Endothelial cell of umbilical vein (primary cell): ENCODE data around the gene PWWP2A. TPM values are rescaled to one million over a fixed set of nuclear protein-coding genes. Genes with fewer than 3 reads are reported as not detected.

Source experiments
- BruUV-seq: library from RNA; stranded (reverse); fragments of 400-500 nt; replicated peaks from 2 replicates; lab custom pipeline; 2021; lab: Mats Ljungman, UMichigan
- CTCF ChIA-PET: fragments of 300-600, 350-600 bp; sonication (Branson Sonifier 250); formaldehyde crosslinking; loops from one replicate; lab custom pipeline; 2021; ENCODE audit warnings: antibody characterized with exemption, inconsistent platforms; lab: Charles Lee
- POLR2A ChIA-PET: fragments of 300-600, 350-600 bp; sonication (Branson Sonifier 250); formaldehyde crosslinking; loops from one replicate; lab custom pipeline; 2021; ENCODE audit warnings: antibody characterized with exemption, inconsistent platforms; lab: Charles Lee
- DNase-seq: peaks from one replicate; pipeline ENCODE4 v3.0.0-alpha.2; 2011; ENCODE audit warnings: low read depth, low spot score
- FAIRE-seq: peaks from 2 replicates; lab custom pipeline; 2011; peaks lifted over from hg19 to GRCh38; lab: Jason Lieb, UNC
- H2AFZ ChIP-seq: 2 replicates; pipeline ENCODE4 v1.6.0; 2012; ENCODE audit warnings: low read depth, low read length, control low read depth, inconsistent platforms
- H3K27ac ChIP-seq: 2 replicates; pipeline ENCODE4 v1.5.1; 2011; ENCODE audit warnings: low read depth, mild to moderate bottlenecking, control low read depth, low read length, moderate library complexity; ENCODE audit not compliant: insufficient read depth
- H3K27me3 ChIP-seq, 2 experiments: 2 replicates each; pipeline versions ENCODE4 v1.6.0 to v1.6.1; 2011; ENCODE audit warnings: low read length in 2 of 2, mixed read lengths in 1 of 2; ENCODE audit not compliant: control insufficient read depth in 2 of 2, insufficient read depth in 2 of 2
- H3K36me3 ChIP-seq, 2 experiments: 2 replicates in 1 of 2; 3 replicates in 1 of 2; pipeline ENCODE4 v1.5.1; 2011; ENCODE audit warnings: low read length in 2 of 2, mild to moderate bottlenecking in 1 of 2, moderate library complexity in 1 of 2; ENCODE audit not compliant: control insufficient read depth in 2 of 2, insufficient read depth in 2 of 2; ENCODE audit errors: extremely low read depth in 1 of 2
- H3K4me1 ChIP-seq: 3 replicates; pipeline ENCODE4 v1.5.1; 2011; ENCODE audit warnings: mild to moderate bottlenecking, low read length; ENCODE audit not compliant: control insufficient read depth, insufficient read depth; ENCODE audit errors: extremely low read depth
- H3K4me2 ChIP-seq: 2 replicates; pipeline ENCODE4 v1.6.1; 2011; ENCODE audit warnings: low read length, control low read depth, mixed read lengths; ENCODE audit not compliant: insufficient read depth
- H3K4me3 ChIP-seq, 3 experiments: fragments of 200-600 bp in 1 of 3; sonication (generic), shearing (Covaris generic) in 1 of 3; replicated peaks in 1 of 3; 2 replicates each; pipeline ENCODE4 v1.5.1; 2011 to 2016; ENCODE audit warnings: control low read depth in 3 of 3, low read length in 3 of 3, mild to moderate bottlenecking in 2 of 3, inconsistent platforms in 1 of 3, low read depth in 1 of 3, moderate library complexity in 1 of 3; ENCODE audit not compliant: insufficient read depth in 1 of 3
- H3K79me2 ChIP-seq: 2 replicates; pipeline ENCODE4 v1.6.0; 2012; ENCODE audit warnings: low read length, inconsistent platforms; ENCODE audit not compliant: control insufficient read depth, insufficient read depth
- H3K9ac ChIP-seq: replicated peaks from 2 replicates; pipeline ENCODE3; 2011; ENCODE audit warnings: low read length, control low read depth; ENCODE audit not compliant: insufficient read depth; ENCODE audit errors: extremely low read depth
- H3K9me1 ChIP-seq: replicated peaks from 3 replicates; pipeline ENCODE4 v1.6.0; 2011; ENCODE audit warnings: mild to moderate bottlenecking, low read length; ENCODE audit not compliant: control insufficient read depth, insufficient read depth; ENCODE audit errors: extremely low read depth
- H3K9me3 ChIP-seq: replicated peaks from 2 replicates; pipeline ENCODE4 v1.5.1; 2012; ENCODE audit warnings: low read length, inconsistent platforms; ENCODE audit not compliant: control insufficient read depth, insufficient read depth
- H4K20me1 ChIP-seq: replicated peaks from 2 replicates; pipeline ENCODE3; 2011; ENCODE audit warnings: mild to moderate bottlenecking, low read length; ENCODE audit not compliant: control insufficient read depth, insufficient read depth; ENCODE audit errors: extremely low read depth
- CTCF ChIP-seq, 2 donors: IDR thresholded peaks; 1 replicate in 1 of 2; 2 replicates in 1 of 2; pipeline ENCODE4 v1.5.1; 2011; ENCODE audit warnings: low read length in 2 of 2, mild to moderate bottlenecking in 2 of 2, moderate library complexity in 2 of 2, control low read depth in 1 of 2, inconsistent platforms in 1 of 2, low read depth in 1 of 2; ENCODE audit not compliant: insufficient read depth in 1 of 2; ENCODE audit errors: extremely low read depth in 1 of 2
- GATA2 ChIP-seq: IDR thresholded peaks from 2 replicates; pipeline ENCODE4 v1.7.0; 2011; ENCODE audit warnings: low read depth, mild to moderate bottlenecking, moderate library complexity, mixed read lengths, low read length; ENCODE audit not compliant: insufficient read length, insufficient read depth
- MAX ChIP-seq: IDR thresholded peaks from 2 replicates; pipeline ENCODE4 v1.6.1; 2011; ENCODE audit not compliant: insufficient read depth, insufficient read length
- dilution Hi-C: fragments of 300-500 bp; cut with MboI; formaldehyde crosslinking; loops from one replicate; pipeline ENCODE4 v1.15.0; 2019; ENCODE audit warnings: low sequenced_read_pairs; ENCODE audit not compliant: extremely low pct_ligation_motif_present
- intact Hi-C: fragments of 100-400 bp; cut with micrococcal nuclease; formaldehyde crosslinking; loops from one replicate; pipeline ENCODE4 v1.10.0; 2022
- polyA plus RNA-seq, 4 experiments: library from polyadenylated mRNA; depleted of rRNA in 3 of 4; stranded (reverse) in 3 of 4; unstranded in 1 of 4; fragments of >200 nt; gene quantifications; 2 replicates each; pipeline versions ENCODE4 v1.2.1 to v1.2.3, GENCODE V29; 2011 to 2012; ENCODE audit warnings: missing spikeins in 1 of 4
- total RNA-seq: library from RNA; stranded (reverse); gene quantifications from 2 replicates; pipeline ENCODE4 v1.2.3, GENCODE V29; 2021

PWWP2A gene
- total and polyA plus RNA-seq, 2 donors (not counting 3 experiments of a cell fraction or from before 2014, with no cell fraction given): 4.6 to 19.3 TPM

- dilution Hi-C loops: no loop called here
- TSS peak; percentile 84 for BruUV-seq
Measured at GRCh38 chr5:160064995-160065614, 54.1 kb downstream of the PWWP2A start.

More at GRCh38 chr5:160064995-160065614, 54.1 kb downstream of the PWWP2A start:
- H3K27ac ChIP-seq: no peak overlapping the region
- H3K36me3 ChIP-seq: peaks cover 3 to 23% of the 10 kb centered on the region in 2 experiments
- H3K79me2 ChIP-seq: no peaks in the 10 kb centered on the region
- no peaks in the 10 kb centered on the region for H3K9me3 ChIP-seq
- intact Hi-C loops: no loop called here
- no peak overlapping the region for H3K9ac ChIP-seq
- H3K9me1 ChIP-seq: no peaks in the 10 kb centered on the region
- H3K27me3 ChIP-seq: no peaks in the 10 kb centered on the region
- no peaks in the 10 kb centered on the region for H4K20me1 ChIP-seq
- no peak overlapping the region for H2AFZ ChIP-seq
- TF ChIP-seq MAX: no peak
- no peak for TF ChIP-seq GATA2
- no peak for TF ChIP-seq CTCF (IDR thresholded peaks at IDR 0.05; ENCODE audit: extremely low read depth in 1 of 2, insufficient read depth in 1 of 2, low read depth in 1 of 2, low read length in 2 of 2)
- no peaks in the 10 kb centered on the region for H3K4me1 ChIP-seq
- no peak overlapping the region for H3K4me3 ChIP-seq
- DNase-seq (no peak), FAIRE-seq (no peak)
- ChIA-PET CTCF (interaction anchor here (1.2 kb wide), 1 partner anchor 11 kb away, joined by 6 read pairs; no protein-coding TSS in a partner anchor), POLR2A (no interaction called here)
- no peak overlapping the region for H3K4me2 ChIP-seq
